GM21360 (cell line): ENCODE data around the gene DNAH11.

ENCODE experiments used
- ATAC-seq: cut with Tn5 transposase; IDR thresholded peaks from one replicate; pipeline ENCODE4 v1.9.1; 2021; ENCODE audit warnings: mild to moderate bottlenecking, moderate library complexity; ENCODE audit not compliant: unreplicated experiment

DNAH11 gene

DNA sequence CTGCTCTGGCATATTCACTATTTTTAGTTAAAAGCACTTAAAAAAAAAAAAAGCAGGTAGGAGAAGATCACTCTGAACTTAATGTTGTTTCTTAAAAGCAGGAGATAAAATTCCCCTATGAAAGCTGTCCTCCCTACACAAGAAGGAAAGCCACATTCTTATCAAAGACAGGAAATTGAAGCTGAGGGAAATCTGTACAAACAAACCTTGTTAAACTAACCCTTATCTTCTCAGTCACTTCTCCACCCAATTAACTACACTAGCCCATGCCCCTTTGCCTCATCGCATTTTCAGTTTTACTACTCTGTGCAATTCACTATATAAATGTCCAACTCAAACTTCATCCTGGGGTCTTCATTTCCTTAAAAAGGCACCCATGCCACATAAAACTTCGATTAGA, 405.5 kb downstream of the DNAH11 start:
- no peak for ATAC-seq

DNA sequence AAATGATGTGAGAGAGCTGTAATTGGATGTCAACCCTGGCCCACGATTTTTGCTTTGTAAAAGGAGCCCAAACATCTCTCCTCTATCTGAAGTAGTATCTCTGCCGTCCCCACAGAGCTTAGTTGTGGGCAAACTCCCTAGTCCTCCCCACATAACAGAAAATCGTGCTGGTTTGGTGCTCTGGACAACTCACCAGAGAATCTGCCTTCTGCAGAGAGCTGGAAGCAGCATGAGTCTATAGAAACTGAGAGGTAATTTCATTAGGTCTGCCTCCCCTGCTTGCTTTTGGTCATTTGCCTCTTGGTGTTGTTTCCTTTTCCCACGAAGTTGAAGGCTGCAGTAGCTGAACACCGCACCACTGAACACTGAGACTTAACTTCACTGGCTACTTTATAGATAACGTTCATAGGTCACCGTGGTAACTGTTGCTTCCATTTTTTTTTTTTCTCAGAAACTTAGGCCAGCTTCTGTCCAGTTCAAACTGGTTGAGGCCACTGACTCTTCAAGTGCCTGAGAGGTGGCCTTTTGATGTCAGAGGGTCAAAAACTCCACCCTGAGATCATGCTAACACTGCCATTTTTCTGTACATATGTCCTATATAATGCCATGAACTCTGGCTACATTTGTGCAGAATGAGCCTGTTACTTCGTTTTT, 406.2 kb downstream of the DNAH11 start:
- no peak for ATAC-seq
